ENCODE data around the gene CNOT6L. TPM values are rescaled to one million over a fixed set of nuclear protein-coding genes. Genes with fewer than 3 reads are reported as not detected.
"Not testable (repeated sequence)": the region's sequence is repeated elsewhere in the genome, so short reads cannot be mapped to it uniquely, and the experiment has no call there.

Gene CNOT6L
- 100 to 1,000 TPM; 160 to 164 TPM for total RNA-seq

DNA sequence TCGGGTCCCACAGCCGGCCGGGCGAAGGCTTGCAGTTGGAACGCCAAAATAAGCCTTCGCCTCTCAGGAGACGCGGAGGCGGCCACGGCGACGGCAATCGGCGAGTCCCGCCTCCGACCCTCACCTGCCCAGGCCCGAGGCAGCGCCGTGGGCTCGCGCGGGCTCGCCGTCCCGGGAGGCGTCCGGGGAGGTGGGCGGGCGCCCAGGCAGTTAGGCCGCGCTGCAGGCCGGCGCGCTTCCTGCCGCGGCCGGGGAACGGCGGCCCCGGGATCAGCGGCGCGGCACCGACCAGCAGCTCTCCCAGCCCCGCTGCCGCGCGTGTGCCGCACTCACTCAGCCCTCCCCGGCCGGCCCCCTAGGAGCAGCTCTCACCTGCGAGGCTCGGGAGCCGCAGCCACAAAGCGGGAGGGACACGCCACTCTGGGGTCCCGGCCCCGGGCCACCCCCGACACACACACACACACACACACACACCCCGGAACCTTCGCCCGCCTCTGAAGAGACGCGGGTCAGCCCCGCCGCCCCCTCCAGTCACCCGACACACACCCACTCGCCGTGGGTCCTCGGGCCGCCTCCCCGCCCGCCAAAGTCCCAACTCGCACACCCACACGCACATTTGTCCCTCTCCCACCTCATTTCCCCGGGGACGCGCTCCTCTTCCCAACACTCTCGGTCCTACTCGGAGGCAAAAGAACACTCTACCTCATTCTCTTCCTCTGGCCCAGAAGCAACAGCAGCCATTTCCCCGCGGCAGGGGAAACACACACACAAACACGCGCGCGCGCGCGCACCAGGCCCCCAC, at the start of gene CNOT6L:
CNOT6L (minus strand) TSS at position 767 of the 802 bp plus-strand sequence; CDS start at position 707, 60 bp downstream.
- H3K9me3 Mint-ChIP-seq: no peaks in the 10 kb centered on the region
- H3K27ac Mint-ChIP-seq: peak within 1 kb of the TSS; percentile 100
- POLR2A ChIA-PET: interaction anchor here (0.6 to 7.1 kb wide), 7 partner anchors 8 to 85 kb away, joined by 3 to 330 read pairs (median 9); partner anchors contain the start of gene MRPL1
- peaks cover 22% of the 10 kb centered on the region for H3K36me3 Mint-ChIP-seq
- ATAC-seq (ENCODE audit: low read depth): peak; percentile 32
- peak; percentile 74 for DNase-seq
- H3K4me3 Mint-ChIP-seq: peak within 1 kb of the TSS; percentile 100
- no peaks in the 10 kb centered on the region for H3K27me3 Mint-ChIP-seq
- peaks cover 51% of the 10 kb centered on the region for H3K4me1 Mint-ChIP-seq

- Mint-ChIP-seq H3K4me3 (no peak overlapping the region), H3K36me3 (peaks cover 18% of the 10 kb centered on the region), H3K9me3 (no peaks in the 10 kb centered on the region), H3K27me3 (no peaks in the 10 kb centered on the region), H3K4me1 (peaks cover 43% of the 10 kb centered on the region), H3K27ac (no peak overlapping the region)
- POLR2A ChIA-PET: no interaction called here
- no peak for ATAC-seq (ENCODE audit: low read depth)
- no peak for DNase-seq
These were observed 46.1 kb upstream of the CNOT6L start for GRCh38 chr4:77865259-77865658.

- not testable (repeated sequence) for H3K27me3 Mint-ChIP-seq; H3K9me3 Mint-ChIP-seq; ATAC-seq (ENCODE audit: low read depth); DNase-seq
- H3K4me1 Mint-ChIP-seq: peaks cover 31% of the 10 kb centered on the region
- H3K4me3 Mint-ChIP-seq: peak overlapping the region; percentile 98
- peaks cover 16% of the 10 kb centered on the region for H3K36me3 Mint-ChIP-seq
- POLR2A ChIA-PET: interaction anchor here (0.6 to 9.9 kb wide), 6 partner anchors 8 to 992 kb away, joined by 4 to 330 read pairs (median 10); partner anchors contain the start of gene CNOT6L
- H3K27ac Mint-ChIP-seq: peak overlapping the region; percentile 97
These were observed 44.2 kb upstream of the CNOT6L start for GRCh38 chr4:77863341-77863740.

DNA sequence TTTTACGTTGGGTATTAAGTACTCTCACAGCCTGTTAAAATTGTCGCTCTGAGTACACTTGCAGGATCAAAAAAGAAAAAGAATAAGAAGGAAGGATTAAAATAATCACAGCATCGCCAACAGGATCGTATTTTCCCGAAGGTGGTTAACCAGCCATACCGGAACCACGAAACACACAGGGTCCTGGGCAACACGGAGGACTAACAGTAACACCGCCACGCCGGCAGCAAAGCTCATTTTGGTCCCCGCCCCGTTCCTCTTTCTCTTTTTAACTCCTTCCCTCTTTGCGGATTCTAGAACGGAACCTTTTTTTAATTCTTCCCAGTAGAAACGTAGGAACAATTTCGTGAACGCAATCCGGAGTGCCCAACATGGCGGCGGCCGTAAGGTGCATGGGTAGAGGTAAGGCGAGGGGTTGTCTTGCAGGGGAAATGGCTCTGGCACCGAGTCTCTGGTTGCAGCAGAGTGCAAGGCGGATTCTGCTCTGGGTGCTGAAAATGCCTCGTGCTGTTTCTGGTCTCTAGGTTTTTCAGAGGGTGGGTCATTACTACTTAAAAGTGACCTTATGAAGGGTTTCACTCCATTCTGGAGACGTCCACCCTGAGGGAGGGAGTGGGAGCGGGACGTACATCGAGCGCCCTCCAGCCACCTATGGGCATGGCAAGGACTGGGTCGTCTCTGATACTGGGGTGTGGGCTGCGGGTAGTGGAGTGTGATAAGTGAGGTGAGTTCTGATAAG, 43.5 kb upstream of the CNOT6L start, which contains the start of gene MRPL1:
MRPL1 (plus strand) TSS at position 353 of the 739 bp plus-strand sequence; CDS start at position 372, 19 bp downstream.
- Mint-ChIP-seq H3K4me1 (peaks cover 34% of the 10 kb centered on the region), H3K27ac (peak within 1 kb of the TSS; percentile 97), H3K4me3 (peak within 1 kb of the TSS; percentile 98), H3K27me3 (no peaks in the 10 kb centered on the region), H3K9me3 (no peaks in the 10 kb centered on the region), H3K36me3 (peaks cover 13% of the 10 kb centered on the region)
- DNase-seq: peak; percentile 81
- POLR2A ChIA-PET: interaction anchor here (0.5 to 9.9 kb wide), 23 partner anchors 9 to 914 kb away, joined by 3 to 330 read pairs (median 3); partner anchors contain the start of genes BMP2K, CNOT6L and FRAS1
- peak; percentile 84 for ATAC-seq (ENCODE audit: low read depth)

DNA sequence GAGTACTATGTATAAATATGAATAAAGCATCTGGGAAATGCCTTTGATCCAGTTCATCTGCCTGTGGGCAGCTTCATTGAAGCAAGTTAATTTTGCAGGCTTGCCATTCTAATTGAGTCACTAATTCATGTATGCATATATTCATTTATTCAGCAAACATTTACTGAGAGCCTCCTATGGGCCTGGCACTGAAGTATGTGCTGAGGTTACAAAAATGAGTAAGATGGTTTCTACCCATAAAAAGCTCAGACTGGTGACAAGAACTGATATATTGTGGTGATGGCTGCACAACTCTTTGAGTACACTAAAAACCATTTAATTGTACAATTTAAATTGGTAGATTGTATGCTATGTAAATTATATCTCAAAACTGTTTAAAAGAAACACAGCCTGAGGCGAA, 42.3 kb upstream of the CNOT6L start:
- POLR2A ChIA-PET: interaction anchor here (0.7 to 9.9 kb wide), 12 partner anchors 8 to 916 kb away, joined by 3 to 330 read pairs (median 6); partner anchors contain the start of genes BMP2K, CNOT6L and FRAS1
- Mint-ChIP-seq H3K4me1 (peaks cover 39% of the 10 kb centered on the region), H3K36me3 (peaks cover 8% of the 10 kb centered on the region), H3K27ac (peak overlapping the region; percentile 97), H3K4me3 (peak overlapping the region; percentile 98), H3K27me3 (no peaks in the 10 kb centered on the region), H3K9me3 (no peaks in the 10 kb centered on the region)
- ATAC-seq (ENCODE audit: low read depth) (peak; percentile 14), DNase-seq (no peak)

- no peaks in the 10 kb centered on the region for H3K27me3 Mint-ChIP-seq
- peaks cover 44% of the 10 kb centered on the region for H3K4me1 Mint-ChIP-seq
- DNase-seq: no peak
- no peak overlapping the region for H3K4me3 Mint-ChIP-seq
- no peaks in the 10 kb centered on the region for H3K9me3 Mint-ChIP-seq
- peaks cover 2% of the 10 kb centered on the region for H3K36me3 Mint-ChIP-seq
- POLR2A ChIA-PET: interaction anchor here (9.9 kb wide), 1 partner anchor 39 kb away, joined by 330 read pairs; the partner anchor contains the start of gene CNOT6L
- no peak overlapping the region for H3K27ac Mint-ChIP-seq
- ATAC-seq (ENCODE audit: low read depth): no peak
These were observed 40.1 kb upstream of the CNOT6L start for GRCh38 chr4:77859256-77859655.

DNA sequence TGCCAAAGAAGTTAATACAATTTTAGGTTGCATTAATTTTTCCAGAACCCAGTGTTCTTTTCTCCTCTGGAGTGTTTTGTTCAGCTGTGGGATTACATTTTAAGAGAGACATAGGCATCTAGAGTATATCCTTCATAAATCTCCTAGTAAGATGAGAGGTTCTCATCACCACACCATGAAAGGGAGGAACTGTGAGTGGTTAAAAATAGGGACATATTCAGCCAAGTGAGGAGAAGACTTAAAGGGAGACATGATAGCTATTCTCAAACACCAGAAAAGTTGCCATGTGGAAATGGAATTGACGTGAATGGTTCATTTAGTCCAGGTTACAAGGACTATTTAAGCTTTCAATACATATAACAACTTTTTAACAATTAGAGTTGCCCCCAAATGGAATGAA, 37.0 kb upstream of the CNOT6L start:
- Mint-ChIP-seq H3K36me3 (no peaks in the 10 kb centered on the region), H3K4me1 (peaks cover 57% of the 10 kb centered on the region), H3K27me3 (no peaks in the 10 kb centered on the region), H3K4me3 (peak overlapping the region; percentile 5), H3K27ac (peak overlapping the region; percentile 85), H3K9me3 (no peaks in the 10 kb centered on the region)
- DNase-seq (no peak), ATAC-seq (ENCODE audit: low read depth) (no peak)
- POLR2A ChIA-PET: interaction anchor here (9.9 kb wide), 1 partner anchor 36 kb away, joined by 330 read pairs; the partner anchor contains the start of gene CNOT6L

GRCh38 chr4:77854431-77855111, 35.4 kb upstream of the CNOT6L start:
- DNase-seq (no peak), ATAC-seq (ENCODE audit: low read depth) (peak; percentile 65)
- Mint-ChIP-seq H3K4me1 (peaks cover 52% of the 10 kb centered on the region), H3K36me3 (no peaks in the 10 kb centered on the region), H3K9me3 (no peaks in the 10 kb centered on the region), H3K27me3 (no peaks in the 10 kb centered on the region), H3K4me3 (peak overlapping the region; percentile 72), H3K27ac (peak overlapping the region; percentile 93)
- POLR2A ChIA-PET: interaction anchor here (0.6 to 9.9 kb wide), 4 partner anchors 9 to 36 kb away, joined by 3 to 330 read pairs (median 72); partner anchors contain the start of gene CNOT6L

GRCh38 chr4:77852892-77853495, 33.8 kb upstream of the CNOT6L start:
- Mint-ChIP-seq H3K27me3 (no peaks in the 10 kb centered on the region), H3K36me3 (no peaks in the 10 kb centered on the region), H3K4me3 (peak overlapping the region; percentile 72), H3K27ac (peak overlapping the region; percentile 93), H3K4me1 (peaks cover 48% of the 10 kb centered on the region), H3K9me3 (no peaks in the 10 kb centered on the region)
- POLR2A ChIA-PET: interaction anchor here (0.9 to 5.4 kb wide), 9 partner anchors 9 to 137 kb away, joined by 3 to 135 read pairs (median 5); partner anchors contain the start of genes CNOT6L and MRPL1
- DNase-seq (peak; percentile 58), ATAC-seq (ENCODE audit: low read depth) (peak; percentile 91)

- ATAC-seq (ENCODE audit: low read depth) (no peak), DNase-seq (no peak)
- no peak overlapping the region for H3K4me3 Mint-ChIP-seq
- H3K36me3 Mint-ChIP-seq: no peaks in the 10 kb centered on the region
- H3K27me3 Mint-ChIP-seq: no peaks in the 10 kb centered on the region
- POLR2A ChIA-PET: interaction anchor here (0.7 to 5.4 kb wide), 3 partner anchors 13 to 30 kb away, joined by 4 to 135 read pairs (median 7); partner anchors contain the start of genes CNOT6L and MRPL1
- no peak overlapping the region for H3K27ac Mint-ChIP-seq
- H3K9me3 Mint-ChIP-seq: no peaks in the 10 kb centered on the region
- H3K4me1 Mint-ChIP-seq: peaks cover 28% of the 10 kb centered on the region
These were observed 30.3 kb upstream of the CNOT6L start for GRCh38 chr4:77849278-77849965.

DNA sequence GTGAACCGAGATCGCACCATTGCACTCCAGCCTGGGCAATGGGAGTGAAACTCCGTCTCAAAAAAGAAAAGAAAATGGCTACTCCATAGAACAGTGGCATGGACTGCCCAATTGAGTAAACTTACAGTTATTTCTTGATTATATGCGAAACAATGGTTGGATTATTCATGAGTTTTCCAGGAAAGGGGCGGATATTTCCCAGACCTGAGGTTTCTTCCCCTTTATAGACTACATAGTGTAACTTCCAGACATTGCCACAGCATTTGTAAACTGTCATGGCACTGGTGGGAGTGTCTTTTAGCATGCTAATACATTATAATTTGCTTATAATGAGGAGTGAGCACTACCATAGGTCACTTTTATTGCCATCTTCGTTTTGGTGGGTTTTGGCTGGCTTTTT, 29.3 kb upstream of the CNOT6L start:
- Mint-ChIP-seq H3K27ac (no peak overlapping the region), H3K27me3 (no peaks in the 10 kb centered on the region), H3K36me3 (no peaks in the 10 kb centered on the region), H3K4me1 (peaks cover 22% of the 10 kb centered on the region), H3K9me3 (no peaks in the 10 kb centered on the region), H3K4me3 (no peak overlapping the region)
- no peak for ATAC-seq (ENCODE audit: low read depth)
- POLR2A ChIA-PET: interaction anchor here (0.7 kb wide), 1 partner anchor 21 kb away, joined by 7 read pairs; no protein-coding TSS in a partner anchor
- DNase-seq: no peak
